Muscle of leg (tissue), 11 donors: Measurements from ENCODE around the gene RSAD2. TPM values are rescaled to one million over a fixed set of nuclear protein-coding genes. Genes with fewer than 3 reads are reported as not detected.

Source experiments
- DNase-seq: peaks from one replicate; pipeline ENCODE4 v3.0.0; 2013
- H3K27ac ChIP-seq: one replicate; pipeline ENCODE4 v1.5.1; 2013; ENCODE audit warnings: mild to moderate bottlenecking, low read length, control low read depth
- H3K27me3 ChIP-seq: one replicate; pipeline ENCODE4 v1.6.1; 2013; ENCODE audit warnings: low read length; ENCODE audit not compliant: control insufficient read depth, insufficient read depth
- H3K36me3 ChIP-seq: one replicate; pipeline ENCODE4 v1.6.1; 2013; ENCODE audit warnings: low read length; ENCODE audit not compliant: control insufficient read depth, insufficient read depth
- H3K4me1 ChIP-seq: one replicate; pipeline ENCODE4 v1.6.1; 2013; ENCODE audit warnings: low read length; ENCODE audit not compliant: control insufficient read depth, insufficient read depth
- H3K4me3 ChIP-seq: one replicate; pipeline ENCODE4 v1.5.1; 2013; ENCODE audit warnings: low read length, control low read depth
- H3K9me3 ChIP-seq: replicated peaks from 2 replicates; pipeline ENCODE4 v1.6.1; 2013; ENCODE audit warnings: low read depth, low read length; ENCODE audit not compliant: control insufficient read depth
- WGBS: methylation state at CpG from one replicate; pipeline ENCODE4 v1.1.5; 2013; ENCODE audit warnings: missing lambda C conversion rate; ENCODE audit not compliant: insufficient coverage; 5-methylcytosine and 5-hydroxymethylcytosine counted together
- polyA plus RNA-seq, 8 donors: library from polyadenylated mRNA; unstranded; fragments of 120-200 nt; gene quantifications; one replicate each; pipeline versions ENCODE4 v1.2.1 to v1.2.3, GENCODE V29; 2013; ENCODE audit warnings: inconsistent platforms in 1 of 8, low replicate concordance in 1 of 8; ENCODE audit not compliant: insufficient read length in 8 of 8, insufficient read depth in 1 of 8
- total RNA-seq: library from RNA; stranded (reverse); fragments of 120-200 nt; gene quantifications from one replicate; pipeline ENCODE4 v1.2.4, GENCODE V29; 2013

The RSAD2 gene
- total and polyA plus RNA-seq, 9 donors, result 2.6 to 5.1 (median 3.1) TPM

DNA sequence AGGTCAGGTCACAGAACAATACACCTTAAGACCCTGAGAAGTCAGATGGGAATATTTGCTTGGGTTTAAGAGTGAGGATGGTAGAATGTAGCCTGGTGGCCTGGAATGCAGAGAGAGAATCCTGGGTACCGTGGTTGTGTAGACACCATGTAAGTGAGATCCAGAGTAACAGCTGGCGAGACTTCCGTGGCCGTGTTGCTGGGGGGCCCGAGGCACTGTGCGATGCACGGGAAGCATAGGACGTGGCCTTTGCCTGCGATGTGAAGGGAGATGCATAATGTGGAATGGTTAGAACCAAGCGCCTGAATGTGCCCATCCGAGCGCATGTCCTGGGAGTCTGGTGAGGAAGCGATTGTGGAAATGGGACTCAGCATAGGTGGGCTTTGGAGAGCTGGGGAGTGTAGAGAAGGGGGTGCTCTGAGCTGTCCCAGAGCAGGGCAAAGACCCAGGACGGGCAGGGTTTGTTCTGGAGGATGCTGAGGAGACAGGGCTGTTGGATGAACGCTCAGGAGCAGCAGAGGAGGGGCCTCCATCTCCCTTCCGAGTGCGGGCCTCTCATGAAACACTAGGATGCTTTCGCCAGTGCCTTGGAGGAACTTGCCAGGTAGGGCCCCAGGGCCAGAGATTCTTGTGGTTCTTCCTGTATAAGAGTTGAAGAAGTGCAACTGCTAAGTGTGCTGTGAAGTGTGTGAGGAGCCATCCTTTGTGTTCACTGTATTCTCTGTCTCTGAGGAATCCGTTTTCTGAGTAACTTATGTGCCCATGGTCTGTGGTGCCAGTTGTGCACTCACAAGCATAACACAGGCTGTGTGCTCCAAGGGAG lies 46.7 kb downstream of the RSAD2 start:
- DNase-seq, result no peak
- Histone ChIP-seq H3K27ac (peak overlapping the region; percentile 3), H3K9me3 (no peaks in the 10 kb centered on the region), H3K4me3 (no peak overlapping the region), H3K36me3 (peaks cover 2% of the 10 kb centered on the region), H3K4me1 (peaks cover 68% of the 10 kb centered on the region), H3K27me3 (peaks cover 2% of the 10 kb centered on the region)
- 85% methylated on average over 17 of the region's 19 CpGs for WGBS

DNA sequence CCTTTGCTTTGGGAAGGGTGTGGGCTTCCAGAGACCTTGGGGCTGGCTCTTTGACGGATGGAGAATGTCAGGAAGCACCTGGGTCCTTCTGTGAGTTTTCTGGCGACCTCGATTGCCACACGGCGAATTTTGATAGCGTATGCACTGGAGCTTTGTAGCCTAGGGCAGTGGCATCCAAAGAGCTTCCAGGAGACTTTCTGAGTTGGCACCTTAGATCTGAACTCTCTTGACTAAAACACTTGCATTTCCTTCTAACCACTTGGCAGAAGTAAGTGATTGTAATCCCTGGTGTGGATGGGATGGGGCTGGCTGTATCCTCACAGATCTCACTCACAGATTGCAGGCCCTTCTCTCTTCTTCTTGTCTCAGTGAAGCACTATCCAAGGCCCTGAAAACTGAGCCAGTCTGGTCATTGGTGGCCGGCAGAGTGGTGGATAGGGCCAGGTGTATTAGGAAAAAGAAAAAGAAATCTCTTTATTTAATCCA lies 47.4 kb downstream of the RSAD2 start:
- DNase-seq, result peak; percentile 55
- WGBS, result 40% methylated on average over 6 of the region's 7 CpGs
- no peaks in the 10 kb centered on the region for H3K9me3 ChIP-seq
- no peak overlapping the region for H3K4me3 ChIP-seq
- peaks cover 62% of the 10 kb centered on the region for H3K4me1 ChIP-seq
- peak overlapping the region; percentile 2 for H3K27ac ChIP-seq
- peaks cover 2% of the 10 kb centered on the region for H3K36me3 ChIP-seq
- no peaks in the 10 kb centered on the region for H3K27me3 ChIP-seq

DNA sequence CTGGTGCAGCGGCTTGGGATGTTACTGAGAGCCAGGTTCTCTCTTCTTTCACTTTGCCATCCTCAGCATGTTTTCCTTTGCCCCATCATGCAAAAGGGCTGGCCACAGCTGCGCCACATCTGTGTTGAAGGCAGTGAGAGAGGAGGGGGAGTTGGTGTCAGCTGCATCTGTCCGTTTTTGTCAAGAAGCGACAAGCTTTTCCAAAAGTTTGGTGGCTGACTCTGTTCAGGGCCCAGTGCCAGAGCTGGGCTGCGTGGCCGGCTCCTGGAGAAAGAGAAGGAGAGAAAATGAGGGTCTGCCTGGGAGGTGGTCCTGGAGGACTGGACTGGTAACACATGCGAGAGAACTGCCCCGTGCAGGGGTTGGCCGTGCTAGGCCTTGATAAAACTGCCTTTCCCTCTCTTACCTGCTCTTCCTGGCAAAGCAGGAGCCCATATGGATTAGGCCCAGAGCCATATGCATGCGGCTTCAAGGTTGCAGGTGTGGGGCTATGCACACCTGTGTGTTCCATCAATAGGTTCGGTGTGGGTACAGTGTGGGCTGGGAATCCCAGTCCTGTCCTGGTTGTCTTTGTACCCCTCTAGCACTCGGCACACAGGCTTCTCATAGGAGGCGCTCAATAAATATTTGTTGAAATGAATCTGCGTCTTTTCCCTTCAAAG lies 48.6 kb downstream of the RSAD2 start:
- 61% methylated on average over 10 of the region's 14 CpGs for WGBS
- peak; percentile 84 for DNase-seq
- Histone ChIP-seq H3K27ac (peak overlapping the region; percentile 39), H3K27me3 (no peaks in the 10 kb centered on the region), H3K36me3 (peaks cover 2% of the 10 kb centered on the region), H3K9me3 (no peaks in the 10 kb centered on the region), H3K4me1 (peaks cover 56% of the 10 kb centered on the region), H3K4me3 (no peak overlapping the region)

DNA sequence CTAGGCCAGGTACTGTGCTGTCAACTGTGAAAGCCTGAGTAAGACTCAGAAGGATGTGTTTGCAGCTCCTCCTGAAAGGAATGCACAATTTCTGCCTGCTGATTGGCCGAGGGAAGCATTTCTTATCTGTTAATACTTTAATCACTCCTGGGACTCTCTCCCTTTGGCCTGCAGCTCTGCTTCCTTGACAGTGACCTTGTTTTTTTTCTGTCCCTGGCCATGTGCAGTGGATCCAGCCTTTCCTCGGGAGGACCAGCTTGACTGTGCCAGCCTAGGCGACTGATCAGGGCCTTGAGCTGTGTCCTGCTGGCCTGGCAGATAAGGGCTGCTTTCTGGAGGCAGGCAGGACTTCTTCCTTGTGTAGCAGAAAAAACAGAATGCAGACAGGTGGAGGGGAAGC lies 49.6 kb downstream of the RSAD2 start:
- WGBS, result 78% methylated on average over 3 of the region's 3 CpGs
- peak overlapping the region; percentile 3 for H3K27ac ChIP-seq

DNA sequence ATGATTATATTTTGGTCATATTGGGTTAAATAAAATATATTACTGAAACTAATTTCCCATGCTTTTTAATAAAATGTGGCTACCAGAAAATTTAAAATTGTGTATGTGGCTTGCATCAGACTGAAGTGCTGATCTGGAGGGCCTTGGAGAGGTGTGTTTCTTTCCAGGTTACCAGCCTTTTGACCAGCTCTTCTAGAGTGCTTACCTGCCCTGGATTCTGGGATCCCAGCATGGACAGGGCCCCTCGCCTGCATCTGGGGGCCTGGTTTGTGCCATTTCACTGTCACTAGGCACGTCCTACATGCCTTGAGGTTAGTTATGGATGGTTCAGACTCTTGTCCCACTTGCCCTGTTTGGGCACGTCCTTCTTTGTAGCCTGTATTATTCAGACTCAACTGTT lies 50.2 kb downstream of the RSAD2 start:
- Histone ChIP-seq H3K4me1 (peaks cover 49% of the 10 kb centered on the region), H3K9me3 (no peaks in the 10 kb centered on the region), H3K4me3 (no peak overlapping the region), H3K27me3 (no peaks in the 10 kb centered on the region), H3K36me3 (peaks cover 2% of the 10 kb centered on the region), H3K27ac (no peak overlapping the region)
- no peak for DNase-seq
- no CpG with 5 or more reads among the region's 3 CpGs for WGBS

More for the DNA sequence above, 49.6 kb downstream of the RSAD2 start:
- DNase-seq, result no peak
- no peaks in the 10 kb centered on the region for H3K27me3 ChIP-seq
- peaks cover 2% of the 10 kb centered on the region for H3K36me3 ChIP-seq
- H3K9me3 ChIP-seq, result no peaks in the 10 kb centered on the region
- peaks cover 50% of the 10 kb centered on the region for H3K4me1 ChIP-seq
- no peak overlapping the region for H3K4me3 ChIP-seq

DNA sequence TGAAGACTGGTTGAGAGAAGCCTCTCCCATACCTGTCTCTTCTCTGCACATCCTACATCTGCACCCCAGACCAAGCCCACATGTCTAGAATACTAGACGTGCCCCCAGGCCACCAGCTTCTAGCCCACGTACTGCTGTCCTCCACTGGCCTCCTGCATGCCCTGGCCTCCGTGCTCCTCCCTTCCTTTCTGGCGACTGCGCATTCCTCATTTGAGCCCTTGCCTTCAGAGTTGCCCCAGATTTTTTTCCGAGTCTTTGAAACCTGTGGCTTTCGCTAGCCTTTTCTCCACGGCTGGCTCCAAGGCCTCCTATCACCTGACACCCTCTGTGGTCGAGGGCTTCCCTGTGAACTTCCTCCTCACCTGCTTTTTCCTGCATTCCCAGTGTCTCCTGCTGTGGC lies 50.9 kb downstream of the RSAD2 start:
- 88% methylated on average over 9 of the region's 9 CpGs for WGBS
- H3K27ac ChIP-seq, result no peak overlapping the region
- H3K36me3 ChIP-seq, result peaks cover 2% of the 10 kb centered on the region
- no peaks in the 10 kb centered on the region for H3K27me3 ChIP-seq
- H3K4me3 ChIP-seq, result no peak overlapping the region
- H3K4me1 ChIP-seq, result peaks cover 42% of the 10 kb centered on the region
- no peaks in the 10 kb centered on the region for H3K9me3 ChIP-seq
- DNase-seq, result no peak

DNA sequence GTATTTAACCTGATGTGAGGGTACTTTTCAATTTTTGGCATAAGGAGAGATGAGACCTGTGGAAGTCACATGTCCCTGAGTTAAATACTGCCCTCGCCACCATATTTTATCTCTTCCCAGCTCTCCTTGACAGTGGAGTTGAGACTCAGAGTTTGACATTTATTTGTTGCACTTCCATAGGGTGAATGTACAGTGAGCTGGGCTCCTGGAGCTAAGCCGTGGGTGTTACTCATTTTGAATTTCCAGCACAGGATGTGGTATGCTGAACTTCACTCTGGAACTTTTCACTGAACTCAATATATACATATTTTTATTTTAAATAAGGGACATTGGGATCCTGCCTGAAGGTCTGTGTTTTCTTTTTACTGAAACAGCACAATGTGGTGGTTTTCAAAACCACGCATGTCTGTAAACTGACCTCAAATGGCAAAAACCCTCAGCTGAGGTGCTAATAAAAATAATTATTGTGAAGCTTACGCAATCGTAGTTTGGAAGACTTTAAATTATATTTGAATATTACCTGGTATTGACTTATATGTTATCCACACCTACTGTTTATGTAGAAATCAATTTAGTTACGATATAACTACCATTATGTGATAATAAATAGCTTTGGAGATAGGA lies 51.7 kb downstream of the RSAD2 start:
- Histone ChIP-seq H3K4me1 (peaks cover 36% of the 10 kb centered on the region), H3K36me3 (peaks cover 2% of the 10 kb centered on the region), H3K27me3 (no peaks in the 10 kb centered on the region), H3K27ac (no peak overlapping the region), H3K4me3 (no peak overlapping the region), H3K9me3 (no peaks in the 10 kb centered on the region)
- WGBS, result no CpG with 5 or more reads among the region's 6 CpGs
- no peak for DNase-seq

DNA sequence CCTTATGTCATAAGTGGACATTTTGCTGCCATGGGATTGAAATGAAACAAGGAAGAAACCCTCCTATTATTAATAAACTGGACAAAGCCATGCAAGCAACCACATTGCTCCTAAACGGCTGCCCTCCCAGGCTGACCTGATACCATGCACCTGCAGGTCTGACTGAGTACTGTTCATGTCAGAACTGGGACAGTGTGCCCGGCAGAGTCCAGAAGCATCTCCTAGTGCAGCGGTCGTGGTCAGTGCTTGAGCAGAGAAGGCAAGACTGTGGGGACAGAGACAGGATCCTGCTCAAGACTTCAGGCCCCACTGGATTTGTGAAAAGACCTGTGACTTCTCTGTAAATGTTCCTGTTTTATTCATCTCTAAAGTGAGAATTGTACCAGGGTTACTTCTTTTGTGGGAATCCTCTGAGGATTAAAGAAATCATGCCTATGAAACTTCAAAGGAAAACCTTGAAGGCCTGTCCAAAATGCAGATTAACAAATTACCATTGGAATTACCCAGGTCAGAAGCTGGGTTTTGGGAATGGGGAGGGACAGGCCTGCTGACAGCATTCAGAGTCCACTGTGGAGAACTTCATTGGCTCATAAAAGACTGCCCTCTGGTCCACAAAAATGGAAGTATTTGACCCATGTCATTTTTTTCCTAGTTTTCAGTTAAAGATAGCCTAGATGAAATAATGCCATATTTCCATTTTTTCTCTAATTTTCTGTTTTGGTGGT lies 53.5 kb downstream of the RSAD2 start:
- no peak overlapping the region for H3K4me3 ChIP-seq
- no peaks in the 10 kb centered on the region for H3K9me3 ChIP-seq
- peaks cover 20% of the 10 kb centered on the region for H3K4me1 ChIP-seq
- no peaks in the 10 kb centered on the region for H3K27me3 ChIP-seq
- no peak for DNase-seq
- peaks cover 2% of the 10 kb centered on the region for H3K36me3 ChIP-seq
- no peak overlapping the region for H3K27ac ChIP-seq
- 85% methylated on average over 2 of the region's 4 CpGs for WGBS

DNA sequence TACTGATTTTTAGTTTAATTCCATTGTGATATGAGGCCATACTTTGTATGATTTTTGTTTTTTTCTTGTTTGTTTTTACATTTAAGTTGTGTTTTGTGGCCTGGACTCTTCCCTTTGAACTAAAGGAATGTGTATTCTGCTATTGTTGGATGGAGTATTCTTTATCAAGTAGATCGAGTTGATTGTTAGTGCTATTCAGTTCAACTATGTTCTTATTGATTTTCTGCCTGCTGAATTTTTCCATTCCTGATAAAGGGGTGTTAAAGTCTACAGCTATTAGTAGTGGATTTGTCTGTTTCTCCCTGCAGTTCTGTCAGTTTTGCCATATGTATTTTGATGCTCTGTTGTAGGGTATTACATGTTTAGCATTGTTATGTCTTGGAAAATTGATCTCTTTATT lies 54.2 kb downstream of the RSAD2 start:
- no peak for DNase-seq
- Histone ChIP-seq H3K4me1 (peaks cover 14% of the 10 kb centered on the region), H3K4me3 (no peak overlapping the region), H3K27me3 (no peaks in the 10 kb centered on the region), H3K36me3 (peaks cover 2% of the 10 kb centered on the region), H3K27ac (no peak overlapping the region), H3K9me3 (no peaks in the 10 kb centered on the region)
- WGBS, result no CpG with 5 or more reads among the region's 1 CpG
